GM12891 (cell line): ENCODE data around the gene FER.

ENCODE experiments used
- POLR2A ChIP-seq: IDR thresholded peaks from 2 replicates; pipeline ENCODE4 v1.6.1; 2011; ENCODE audit warnings: low read depth, low read length, control low read depth
- TAF1 ChIP-seq: IDR thresholded peaks from 2 replicates; pipeline ENCODE4 v1.6.1; 2011; ENCODE audit warnings: low read depth, low read length, control low read depth

DNA sequence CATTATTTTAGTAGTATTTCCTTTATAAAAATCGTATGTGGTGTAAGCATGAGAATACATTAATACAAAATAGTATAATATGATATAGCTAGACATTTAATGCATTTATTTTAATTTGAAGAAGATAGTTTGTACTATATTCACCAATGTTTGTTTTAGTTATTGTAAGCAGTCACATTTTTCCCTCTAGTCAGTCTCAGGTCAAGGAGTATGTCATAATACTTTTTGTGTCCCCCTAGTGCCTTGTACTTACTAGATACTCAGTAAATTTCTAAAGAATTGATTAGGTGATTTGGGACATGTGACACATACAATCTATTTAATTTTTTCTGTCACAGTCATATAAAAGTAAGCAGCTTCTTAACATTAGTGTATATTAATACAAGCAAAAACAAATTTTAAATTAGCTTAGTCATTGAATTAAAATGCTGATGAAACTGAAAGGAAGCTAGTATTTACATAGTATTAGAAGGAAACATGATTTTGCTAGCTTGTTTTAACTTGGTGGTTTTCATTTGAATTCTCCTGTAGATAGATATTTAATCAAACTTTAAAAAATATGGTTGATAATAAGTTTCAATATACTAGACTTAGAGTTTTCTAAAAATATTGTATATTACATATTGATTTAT is 242.2 kb downstream of the FER start:
- TF ChIP-seq TAF1 (no peak), POLR2A (no peak)
